HepG2 (cell line): Measurements from ENCODE around the gene LRRFIP2. TPM values are rescaled to one million over a fixed set of nuclear protein-coding genes. Genes with fewer than 3 reads are reported as not detected.

Experiments used
- ATAC-seq: fragments of 200-7000 bp; cut with Tn5 transposase; 3 replicates; pipeline ENCODE4 v1.9.1; 2020; ENCODE audit warnings: mild to moderate bottlenecking, moderate library complexity
- BruUV-seq: library from RNA; stranded (reverse); fragments of 400-500 nt; replicated peaks from 2 replicates; lab custom pipeline; 2021; lab: Mats Ljungman, UMichigan
- CTCF ChIA-PET: fragments of 300-600 bp; formaldehyde crosslinking; extraction: SDS; loops from one replicate; lab custom pipeline; 2021; ENCODE audit warnings: low total read pairs, inconsistent platforms, low intra/inter-chr PET ratio; lab: Yijun Ruan, JAX
- POLR2A ChIA-PET: fragments of 350-600 bp; sonication (Branson Sonifier 250); formaldehyde crosslinking; loops from one replicate; lab custom pipeline; 2020; ENCODE audit warnings: antibody characterized with exemption, inconsistent platforms; lab: Yijun Ruan, JAX
- DNase-seq: peaks from one replicate; pipeline ENCODE4 v3.0.0-alpha.2; 2015; ENCODE audit warnings: low spot score
- FAIRE-seq: peaks from 3 replicates; lab custom pipeline; 2011; peaks lifted over from hg19 to GRCh38; lab: Jason Lieb, UNC
- H2AFZ ChIP-seq: one replicate; pipeline ENCODE4 v1.6.1; 2011; ENCODE audit warnings: low read length, inconsistent platforms
- H3K27ac ChIP-seq: fragments of 300-600 bp; 3 replicates; pipeline ENCODE4 v1.8.0; 2011; ENCODE audit warnings: mixed run types, mild to moderate bottlenecking, mixed read lengths, low read length, inconsistent platforms; ENCODE audit not compliant: insufficient read depth; ENCODE audit errors: extremely low read length
- H3K27me3 ChIP-seq, 2 experiments: fragments of 200-600 bp in 1 of 2; 2 replicates in 1 of 2; 3 replicates in 1 of 2; pipeline versions ENCODE4 v1.6.0 to v1.8.0; 2011; ENCODE audit warnings: low read length in 2 of 2, mild to moderate bottlenecking in 2 of 2, moderate library complexity in 2 of 2, inconsistent platforms in 1 of 2; ENCODE audit not compliant: insufficient read depth in 2 of 2, control insufficient read depth in 1 of 2
- H3K36me3 ChIP-seq, 2 experiments: fragments of 200-600 bp in 1 of 2; replicated peaks in 1 of 2; 2 replicates in 1 of 2; 3 replicates in 1 of 2; pipeline versions ENCODE4 v1.5.1 to v1.8.0; 2011; ENCODE audit warnings: low read length in 2 of 2, inconsistent platforms in 1 of 2; ENCODE audit not compliant: insufficient read depth in 2 of 2, control insufficient read depth in 1 of 2
- H3K4me1 ChIP-seq: 2 replicates; pipeline ENCODE4 v1.5.1; 2012; ENCODE audit warnings: low read length, inconsistent platforms; ENCODE audit not compliant: insufficient read depth
- H3K4me2 ChIP-seq: 2 replicates; pipeline ENCODE4 v1.6.0; 2011; ENCODE audit warnings: low read depth, low read length, inconsistent platforms
- H3K4me3 ChIP-seq, 3 experiments: fragments of 200-600 bp in 1 of 3; sonication (generic), shearing (Covaris generic) in 1 of 3; replicated peaks in 1 of 3; 2 replicates each; pipeline ENCODE4 v1.5.1; 2011 to 2016; ENCODE audit warnings: low read length in 3 of 3, inconsistent platforms in 2 of 3, low read depth in 2 of 3, mild to moderate bottlenecking in 2 of 3, control low read depth in 1 of 3, mixed read lengths in 1 of 3; ENCODE audit not compliant: insufficient read depth in 1 of 3
- H3K79me2 ChIP-seq: one replicate; pipeline ENCODE4 v1.6.1; 2011; ENCODE audit warnings: low read length, inconsistent platforms; ENCODE audit not compliant: insufficient read depth
- H3K9ac ChIP-seq: 2 replicates; pipeline ENCODE4 v1.6.0; 2011; ENCODE audit warnings: mild to moderate bottlenecking, low read depth, low read length, inconsistent platforms; ENCODE audit not compliant: insufficient read depth
- H3K9me3 ChIP-seq: 2 replicates; pipeline ENCODE4 v1.5.1; 2012; ENCODE audit warnings: mild to moderate bottlenecking, low read length
- H4K20me1 ChIP-seq: 2 replicates; pipeline ENCODE4 v1.6.0; 2011; ENCODE audit warnings: inconsistent platforms, mild to moderate bottlenecking, low read length, moderate library complexity; ENCODE audit not compliant: insufficient read depth
- ARID4A ChIP-seq: sonication (generic); formaldehyde crosslinking; IDR thresholded peaks from 2 replicates; pipeline ENCODE4 v1.5.0; 2020; ENCODE audit warnings: mild to moderate bottlenecking, missing genetic modification reagents, borderline replicate concordance
- CTCF ChIP-seq: sonication (generic); formaldehyde crosslinking; IDR thresholded peaks from 2 replicates; pipeline ENCODE4 v1.5.0; 2020; ENCODE audit warnings: mild to moderate bottlenecking, missing genetic modification reagents, moderate library complexity
- EHMT2 ChIP-seq: fragments of 200-600 bp; sonication (generic); IDR thresholded peaks from 2 replicates; pipeline ENCODE4 v1.7.0; 2017; ENCODE audit warnings: antibody characterized with exemption, low read depth, low read length, borderline replicate concordance
- ETS1 ChIP-seq: sonication (generic); formaldehyde crosslinking; IDR thresholded peaks from 2 replicates; pipeline ENCODE4 v1.4.0; 2020; ENCODE audit warnings: missing genetic modification reagents
- HDAC2 ChIP-seq: sonication (generic); formaldehyde crosslinking; IDR thresholded peaks from 2 replicates; pipeline ENCODE4 v1.4.0; 2020; ENCODE audit warnings: missing genetic modification reagents
- MYNN ChIP-seq: sonication (generic); formaldehyde crosslinking; IDR thresholded peaks from 2 replicates; pipeline ENCODE4 v1.4.0; 2020; ENCODE audit warnings: mild to moderate bottlenecking, low read depth, missing genetic modification reagents
- PAXIP1 ChIP-seq: sonication (generic); formaldehyde crosslinking; conservative IDR thresholded peaks from 2 replicates; pipeline ENCODE4 v1.4.0; 2020; ENCODE audit warnings: mild to moderate bottlenecking, missing genetic modification reagents, moderate library complexity
- RFXANK ChIP-seq: IDR thresholded peaks from 2 replicates; pipeline ENCODE4 v1.6.1; 2016
- SOX13 ChIP-seq, 3 experiments: fragments of 450-650 bp in 1 of 3; sonication (generic) in 1 of 3; formaldehyde crosslinking in 1 of 3; IDR thresholded peaks in 2 of 3; conservative IDR thresholded peaks in 1 of 3; 2 replicates each; pipeline versions ENCODE4 v1.5.0 to v1.6.1; 2016 to 2020; ENCODE audit warnings: antibody characterized with exemption in 1 of 3, mild to moderate bottlenecking in 1 of 3, missing compliant biosample characterization in 1 of 3, missing genetic modification reagents in 1 of 3, moderate library complexity in 1 of 3
- TBX3 ChIP-seq: fragments of 450-650 bp; IDR thresholded peaks from 2 replicates; pipeline ENCODE4 v1.6.1; 2017; ENCODE audit warnings: antibody characterized with exemption, mild to moderate bottlenecking, inconsistent platforms, borderline replicate concordance
- ZBTB7B ChIP-seq: sonication (generic); formaldehyde crosslinking; IDR thresholded peaks from 2 replicates; pipeline ENCODE4 v1.4.0; 2020; ENCODE audit warnings: missing genetic modification reagents
- ZFP36L1 ChIP-seq: sonication (generic); formaldehyde crosslinking; IDR thresholded peaks from 2 replicates; pipeline ENCODE4 v1.8.0; 2022; ENCODE audit warnings: mild to moderate bottlenecking, missing genetic modification reagents, moderate library complexity
- ZNF564 ChIP-seq: sonication (generic); formaldehyde crosslinking; IDR thresholded peaks from 2 replicates; pipeline ENCODE4 v1.8.1; 2023; ENCODE audit warnings: mild to moderate bottlenecking, missing genetic modification reagents
- ZNF670 ChIP-seq: sonication (generic); formaldehyde crosslinking; IDR thresholded peaks from 2 replicates; pipeline ENCODE4 v1.8.0; 2022; ENCODE audit warnings: mild to moderate bottlenecking, missing genetic modification reagents, borderline replicate concordance
- WGBS: methylation state at CpG from one replicate; pipeline ENCODE4 v1.1.6; 2017; ENCODE audit warnings: low lambda C conversion rate; 5-methylcytosine and 5-hydroxymethylcytosine counted together
- in situ Hi-C: cut with HindIII; loops from 2 replicates; pipeline ENCODE4 v1.10.0; 2017; ENCODE audit warnings: low pct_unique_long_range_greater_than_20kb; ENCODE audit not compliant: extremely low pct_ligation_motif_present
- intact Hi-C: fragments of 100-400 bp; cut with micrococcal nuclease; formaldehyde crosslinking; loops from one replicate; pipeline ENCODE4 v1.10.0; 2022; ENCODE audit not compliant: unreplicated experiment
- polyA plus RNA-seq, 8 experiments: library from polyadenylated mRNA; depleted of rRNA in 3 of 8; stranded (reverse) in 7 of 8; unstranded in 1 of 8; fragments of >200 nt; fragmentation: Illumina TruSeq in 4 of 8; extraction: Trizol in 4 of 8; gene quantifications; 2 replicates each; pipeline versions ENCODE4 v1.2.1 to v1.2.3, GENCODE V29; 2011 to 2016; ENCODE audit warnings: low read depth in 4 of 8, missing spikeins in 1 of 8, mixed read lengths in 1 of 8; ENCODE audit not compliant: insufficient read depth in 1 of 8
- total RNA-seq, 5 experiments: library from RNA; depleted of rRNA; stranded (reverse); fragments of >200 nt; fragmentation: Illumina TruSeq; extraction: Trizol; gene quantifications; 2 replicates each; pipeline ENCODE4 v1.2.3, GENCODE V29; 2016; ENCODE audit warnings: low read depth in 1 of 5

LRRFIP2 gene
- total and polyA plus RNA-seq, 2 of the 13 experiments (the other 11 are each of a cell fraction or from before 2014, with no cell fraction given), result 13.5 to 32.2 TPM

GRCh38 chr3:37028329-37028728 lies 146.1 kb downstream of the LRRFIP2 start:
- no peak overlapping the region for H3K9ac ChIP-seq
- H3K27me3 ChIP-seq, result no peaks in the 10 kb centered on the region
- no peaks in the 10 kb centered on the region for H4K20me1 ChIP-seq
- no peak overlapping the region for H3K27ac ChIP-seq
- no peak for FAIRE-seq
- H2AFZ ChIP-seq, result no peak overlapping the region
- no peaks in the 10 kb centered on the region for H3K79me2 ChIP-seq
- CTCF ChIA-PET, result no interaction called here
- POLR2A ChIA-PET, result no interaction called here
- H3K9me3 ChIP-seq, result 0 out of 2 replicates have a peak, but pooled peaks cover 4% of the 10 kb centered on the region
- no peak for ATAC-seq
- in situ Hi-C loops, result loop anchor here (10.0 kb wide), 1 partner anchor 186 kb away; no protein-coding TSS in a partner anchor
- peaks cover 21 to 72% of the 10 kb centered on the region in 2 experiments for H3K36me3 ChIP-seq
- 90% methylated on average over 1 of the region's 1 CpG for WGBS
- no peaks in the 10 kb centered on the region for H3K4me1 ChIP-seq
- no peak for DNase-seq
- H3K4me3 ChIP-seq, result no peak overlapping the region
- intact Hi-C loops, result loop anchor here (5.0 kb wide), 1 partner anchor 236 kb away; no protein-coding TSS in a partner anchor
- no peak overlapping the region for H3K4me2 ChIP-seq
- BruUV-seq, result no TSS peak
- TF ChIP-seq PAXIP1 (CRISPR knock-in tag) (no peak), TBX3 (no peak), RFXANK (CRISPR knock-in tag) (no peak), ZNF564 (CRISPR knock-in tag) (no peak), EHMT2 (no peak), MYNN (CRISPR knock-in tag) (no peak), ZFP36L1 (CRISPR knock-in tag) (no peak), HDAC2 (CRISPR knock-in tag) (no peak), ZNF670 (CRISPR knock-in tag) (no peak), CTCF (no peak), ZBTB7B (CRISPR knock-in tag) (no peak), ETS1 (CRISPR knock-in tag) (no peak), SOX13 (IDR thresholded peaks at IDR 0.05) (no peak), SOX13 (CRISPR knock-in tag; conservative IDR thresholded peaks at IDR 0.05 in 1 of 2, IDR thresholded peaks at IDR 0.05 in 1 of 2) (no peak), ARID4A (CRISPR knock-in tag) (no peak)
